SK-N-MC (cell line): ENCODE data around the gene NAPSA.

ENCODE experiments used
- EZH2 ChIP-seq: fragments of 200-600 bp; sonication (generic); IDR thresholded peaks from one replicate; pipeline ENCODE4 v1.6.1; 2017; ENCODE audit warnings: antibody characterized with exemption
- FOXP2 ChIP-seq: optimal IDR thresholded peaks from 2 replicates; pipeline ENCODE3; 2011; ENCODE audit warnings: mild to moderate bottlenecking, moderate library complexity; ENCODE audit not compliant: insufficient read depth; ENCODE audit errors: extremely low read length, control extremely low read depth
- POLR2AphosphoS5 ChIP-seq: IDR thresholded peaks from 2 replicates; pipeline ENCODE4 v1.6.1; 2012; ENCODE audit warnings: mild to moderate bottlenecking, low read depth, low read length, borderline replicate concordance

GRCh38 chr19:50349277-50350057, 16.0 kb downstream of the NAPSA start:
- TF ChIP-seq EZH2 = no peak
- no peak for TF ChIP-seq POLR2AphosphoS5
- no peak for TF ChIP-seq FOXP2
